GM19035 (cell line): ENCODE data around the gene RALGPS1.
"Not testable (repeated sequence)": the region's sequence is repeated elsewhere in the genome, so short reads cannot be mapped to it uniquely, and the experiment has no call there.

Experiments used
- ATAC-seq: cut with Tn5 transposase; IDR thresholded peaks from one replicate; pipeline ENCODE4 v1.9.1; 2021; ENCODE audit not compliant: unreplicated experiment

RALGPS1 gene

DNA sequence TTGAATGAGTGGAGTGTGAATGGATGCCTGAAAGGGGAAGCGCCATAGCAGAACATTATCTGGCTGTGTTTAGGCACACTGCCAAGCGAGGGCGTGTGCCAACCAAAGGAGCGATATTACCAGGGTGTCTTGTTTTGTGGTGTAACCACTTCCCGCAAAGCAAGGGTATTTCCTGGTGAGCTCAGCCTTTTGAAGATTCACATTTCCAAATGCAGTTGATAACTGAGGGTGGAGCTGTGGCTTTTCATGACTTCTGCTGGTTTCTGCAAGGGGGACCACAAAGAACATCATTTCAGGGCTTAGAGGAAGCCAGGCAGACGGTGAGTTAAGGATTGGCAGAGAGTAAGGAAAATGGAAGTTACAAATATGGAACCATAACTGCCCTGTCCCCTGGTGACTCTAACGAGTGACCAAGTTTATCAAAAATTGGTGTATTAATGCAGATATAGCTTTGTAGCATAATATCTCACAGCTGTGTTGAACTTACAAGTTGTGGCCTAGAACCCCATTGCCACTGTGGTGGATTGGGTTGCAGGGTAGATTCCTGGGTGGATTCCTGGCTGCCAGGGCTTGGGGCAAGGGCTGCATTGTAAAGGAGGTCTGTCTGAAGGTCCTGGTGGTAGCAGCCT is 71.4 kb downstream of the RALGPS1 start:
- ATAC-seq: no peak

DNA sequence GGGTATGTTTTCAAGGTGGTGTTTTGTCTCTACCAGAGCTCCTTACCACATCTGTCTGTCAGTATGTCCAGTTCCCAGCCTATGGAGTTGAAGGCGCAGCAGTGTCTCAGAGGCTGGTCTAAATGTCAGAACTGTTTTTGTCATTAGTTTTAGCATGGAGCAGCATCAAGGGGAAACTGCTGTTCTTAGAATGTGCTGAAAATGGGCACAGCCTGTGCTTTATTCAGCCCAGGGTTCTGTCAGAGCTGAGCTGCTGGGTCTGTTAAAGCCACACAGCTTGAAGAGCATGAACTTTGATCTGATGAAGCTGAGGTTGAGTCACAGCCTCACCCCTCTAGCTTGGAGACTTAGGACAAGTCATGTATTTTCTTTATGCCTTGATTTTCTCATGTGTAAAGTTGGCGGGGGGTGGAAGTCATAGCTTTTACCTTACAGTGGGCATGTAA is 71.9 kb downstream of the RALGPS1 start:
- ATAC-seq: no peak

DNA sequence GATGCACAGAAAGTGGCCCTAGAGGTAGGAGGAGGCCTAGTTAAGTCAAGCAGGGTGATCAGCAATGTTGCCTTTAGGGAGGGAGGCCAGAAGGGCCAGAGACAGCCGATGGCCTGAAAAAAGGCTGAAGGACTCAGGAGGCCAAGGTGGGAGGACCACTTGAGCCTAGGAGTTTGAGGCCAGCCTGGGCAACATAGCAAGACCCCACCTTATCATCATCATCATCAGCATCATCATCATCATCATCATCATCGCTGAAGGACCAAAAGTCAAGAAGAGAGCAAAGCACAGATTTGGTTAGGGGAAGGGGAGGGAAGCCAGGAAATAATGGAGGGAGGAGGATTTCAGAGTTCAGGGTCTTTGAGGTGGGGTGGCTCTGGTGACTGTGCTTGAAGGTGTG is 74.3 kb downstream of the RALGPS1 start:
- no peak for ATAC-seq

DNA sequence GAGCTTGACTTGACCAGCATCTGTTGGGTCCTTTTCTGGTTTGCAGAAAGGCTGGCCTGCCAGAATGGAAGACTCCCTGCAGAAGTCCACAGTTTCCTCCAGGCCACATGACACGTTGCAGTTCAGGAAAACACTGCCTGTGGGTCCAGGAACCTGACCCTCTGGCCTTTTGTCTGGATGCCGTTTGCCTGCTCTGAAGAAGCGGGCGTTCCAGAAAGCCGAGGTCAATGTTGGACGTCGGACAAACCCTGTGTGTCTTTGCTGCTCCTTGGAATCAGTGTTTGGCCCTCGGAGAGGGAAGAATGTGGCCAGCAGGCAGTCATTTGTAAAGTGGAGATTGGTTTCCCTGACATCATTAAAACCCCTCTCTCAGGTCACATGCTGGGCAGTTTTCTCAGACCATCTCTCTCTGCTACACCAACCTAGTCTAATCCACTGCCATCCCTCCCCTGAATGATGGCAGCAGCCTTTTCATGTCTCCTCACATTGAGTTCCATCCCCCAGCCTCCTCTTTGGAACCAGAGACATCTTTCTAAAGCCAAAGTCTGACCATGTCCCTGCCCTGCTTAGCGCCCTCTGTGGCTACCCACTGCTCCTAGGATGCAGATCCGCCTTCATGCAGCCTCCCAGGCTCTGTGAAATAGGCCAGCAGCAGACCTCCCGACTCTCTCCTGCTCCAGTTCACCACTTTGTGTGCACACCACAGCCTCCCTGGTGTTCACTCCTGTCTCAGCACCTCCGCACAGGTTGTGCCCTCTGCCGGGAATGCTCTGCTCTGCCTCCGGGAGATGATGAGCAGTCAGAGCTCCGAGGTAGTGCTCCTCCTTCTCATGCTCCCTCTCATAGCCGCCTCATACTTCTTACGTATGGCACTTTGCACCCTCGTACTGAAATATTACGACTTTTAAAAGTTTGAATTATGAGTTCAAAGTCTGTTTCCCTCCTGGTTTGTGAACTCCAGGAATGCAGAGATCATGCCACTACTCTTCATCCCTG is 75.6 kb downstream of the RALGPS1 start:
- no peak for ATAC-seq

DNA sequence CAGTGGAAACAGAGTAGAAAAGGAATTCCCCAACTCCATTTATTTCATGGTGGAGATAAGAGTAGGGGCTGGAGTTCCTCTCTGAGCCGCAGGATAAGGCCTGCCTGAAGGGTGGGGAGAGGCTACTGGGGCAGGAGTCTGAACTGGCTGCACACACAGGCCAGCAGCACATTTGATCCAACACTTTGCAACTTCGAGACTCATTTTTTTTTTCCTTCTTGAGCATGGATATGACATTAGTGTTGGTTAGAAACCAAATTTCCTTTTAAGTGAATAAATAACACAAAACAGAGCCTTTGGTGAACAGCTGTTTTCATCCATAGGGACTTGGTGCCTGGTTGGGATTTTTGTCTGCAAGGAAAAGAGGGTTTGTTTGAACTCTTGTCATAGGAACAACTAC is 76.6 kb downstream of the RALGPS1 start:
- no peak for ATAC-seq

DNA sequence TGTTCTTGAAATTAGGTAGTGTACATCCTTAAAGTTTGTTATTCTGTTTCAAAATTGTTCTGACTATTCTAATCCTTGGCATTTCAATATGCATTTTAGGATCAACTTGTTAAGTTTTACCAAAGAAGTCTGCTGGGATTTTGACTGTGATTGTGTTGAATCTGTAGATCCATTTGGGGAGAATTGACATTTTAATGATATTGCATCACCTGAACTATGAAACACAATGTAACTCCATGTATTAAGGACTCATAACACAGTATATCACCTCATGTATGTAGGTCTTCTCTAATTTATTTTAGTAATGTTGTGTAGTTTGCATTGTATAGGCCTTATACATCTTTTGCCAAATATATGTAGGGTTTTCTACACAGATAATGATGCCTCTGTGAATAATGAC is 77.8 kb downstream of the RALGPS1 start:
- no peak for ATAC-seq

DNA sequence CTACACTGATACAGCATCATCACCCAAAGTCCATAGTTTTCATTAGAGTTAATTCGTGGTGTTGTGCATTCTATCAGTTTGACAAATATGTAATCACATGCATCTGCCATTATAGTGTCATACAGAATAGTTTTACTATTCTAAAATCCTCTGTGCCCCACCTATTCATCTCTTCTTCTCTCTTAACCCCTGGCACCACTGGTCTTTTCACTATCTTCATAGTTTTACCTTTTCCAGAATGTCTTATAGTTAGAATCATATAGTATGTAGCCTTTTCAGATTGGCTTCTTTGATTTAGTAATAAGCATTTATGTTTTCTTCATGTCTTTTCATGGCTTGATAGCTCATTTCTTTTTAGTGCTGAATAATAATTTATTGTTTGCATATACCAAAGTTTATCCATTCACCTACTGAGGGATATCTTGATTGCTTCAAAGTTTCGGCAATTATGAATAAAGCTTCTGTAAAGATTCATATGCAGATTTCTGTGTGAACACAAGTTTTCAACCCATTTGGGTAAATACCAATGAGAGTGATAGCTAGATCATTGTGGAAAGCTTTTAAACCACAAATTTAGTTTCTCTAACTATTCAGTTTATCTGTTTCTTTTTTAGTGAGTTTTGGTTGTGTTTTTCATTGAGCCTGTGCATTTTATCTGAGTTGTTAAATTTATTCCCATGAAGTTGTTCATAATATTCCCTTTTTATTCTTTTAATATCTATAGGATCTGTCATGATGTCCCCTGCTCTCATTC is 84.9 kb downstream of the RALGPS1 start:
- no peak for ATAC-seq

DNA sequence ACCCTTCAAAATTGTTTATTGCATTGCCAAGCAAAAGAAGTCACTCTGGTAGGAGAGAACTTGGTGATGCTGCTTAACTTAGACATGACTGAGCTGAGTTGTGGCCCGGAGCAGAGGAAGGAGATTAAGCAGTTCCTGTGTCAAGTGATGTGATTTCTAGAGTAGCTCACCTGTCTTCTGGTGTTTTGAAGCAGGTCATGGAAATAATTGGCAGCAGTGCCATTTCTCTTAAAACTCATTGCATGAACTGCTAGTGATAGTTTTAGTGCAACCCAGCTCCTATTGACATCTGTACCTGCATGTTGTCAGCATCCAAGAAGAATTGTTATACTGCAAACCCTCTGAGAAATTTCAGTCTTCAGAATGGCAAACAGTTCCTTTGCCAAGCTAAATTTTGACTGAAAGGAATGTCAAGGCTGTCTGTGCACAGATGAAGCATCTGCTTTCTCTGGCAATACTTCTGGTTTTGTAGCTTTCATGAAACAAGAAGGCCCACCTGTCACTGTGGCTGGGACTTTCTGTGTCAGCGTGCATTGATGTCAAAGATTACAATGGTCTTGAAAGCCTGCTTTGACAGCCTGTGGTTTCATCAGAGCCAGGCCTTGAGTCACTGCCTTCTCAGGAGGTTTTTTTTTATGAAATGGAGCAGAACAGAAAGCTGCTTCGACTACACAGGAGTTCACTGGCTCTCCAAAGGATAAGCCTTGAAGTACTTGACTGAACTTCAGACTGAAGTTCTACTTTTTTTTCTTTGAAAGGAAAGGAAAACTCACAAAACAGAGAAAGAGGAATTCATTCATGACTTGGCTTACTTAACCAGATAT is 90.6 kb downstream of the RALGPS1 start:
- ATAC-seq: peak; percentile 88

DNA sequence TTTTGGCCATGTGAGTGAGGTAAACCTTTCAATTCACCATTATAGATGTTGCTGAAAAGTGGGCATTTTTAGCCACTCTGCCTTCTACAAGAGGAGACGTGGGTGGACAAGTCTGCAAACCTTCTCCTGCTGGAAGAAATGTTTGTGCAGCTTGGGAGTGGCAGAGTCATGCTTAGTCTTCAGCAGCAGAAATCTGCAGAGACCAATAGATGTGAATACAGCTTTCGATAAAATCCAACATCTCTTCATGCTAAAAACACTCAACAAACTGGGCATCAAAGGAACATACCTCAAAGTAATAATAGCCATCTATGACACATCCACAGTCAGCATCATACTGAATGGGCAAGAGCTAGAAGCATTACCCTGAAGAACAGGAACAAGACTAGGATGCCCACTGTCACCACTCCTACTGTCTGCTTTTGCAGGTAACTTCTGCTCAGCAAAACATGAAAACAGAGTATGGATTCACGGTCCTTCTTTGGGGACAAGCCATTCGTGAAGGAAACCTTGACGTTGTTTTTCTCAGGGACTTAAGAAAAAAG is 91.3 kb downstream of the RALGPS1 start:
- ATAC-seq: no peak

DNA sequence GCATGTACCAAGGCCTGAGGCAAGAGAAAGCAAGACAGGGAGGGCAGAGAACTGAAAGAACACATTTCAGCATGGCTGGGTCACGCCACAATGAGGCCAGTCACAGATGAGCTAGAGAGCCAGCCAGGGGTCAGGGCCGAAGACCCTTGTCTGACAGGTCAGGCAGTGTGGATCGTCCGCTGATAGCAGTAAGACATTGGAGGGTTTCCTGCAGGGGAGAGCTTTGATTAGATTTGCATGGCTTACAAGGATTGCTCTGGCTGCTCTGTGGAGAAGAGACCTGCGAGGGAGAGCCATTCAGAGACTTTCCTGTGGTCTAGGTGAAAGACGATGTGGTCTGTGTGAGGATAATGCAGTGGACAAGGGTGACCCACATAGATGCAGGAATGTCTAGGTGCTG is 93.1 kb downstream of the RALGPS1 start:
- no peak for ATAC-seq

DNA sequence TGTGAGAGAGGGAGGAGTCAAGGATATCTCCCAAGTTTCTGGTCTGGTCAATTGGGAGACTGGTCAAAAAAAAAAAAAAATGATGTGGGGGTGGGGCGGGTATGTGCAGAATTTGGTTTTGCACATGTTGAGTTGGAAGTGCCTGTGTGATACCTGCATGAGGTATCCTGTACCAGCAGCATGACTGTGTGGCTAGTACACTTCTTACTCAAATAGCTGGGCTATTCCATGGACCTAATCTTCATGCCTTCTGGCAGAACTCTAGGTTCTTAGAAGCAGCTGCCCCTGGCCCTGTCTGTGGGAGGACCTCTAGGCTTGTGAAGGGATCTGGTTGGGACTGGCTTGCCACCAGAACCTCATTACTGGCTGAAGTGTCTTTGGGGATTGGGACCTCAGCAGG is 93.5 kb downstream of the RALGPS1 start:
- no peak for ATAC-seq

DNA sequence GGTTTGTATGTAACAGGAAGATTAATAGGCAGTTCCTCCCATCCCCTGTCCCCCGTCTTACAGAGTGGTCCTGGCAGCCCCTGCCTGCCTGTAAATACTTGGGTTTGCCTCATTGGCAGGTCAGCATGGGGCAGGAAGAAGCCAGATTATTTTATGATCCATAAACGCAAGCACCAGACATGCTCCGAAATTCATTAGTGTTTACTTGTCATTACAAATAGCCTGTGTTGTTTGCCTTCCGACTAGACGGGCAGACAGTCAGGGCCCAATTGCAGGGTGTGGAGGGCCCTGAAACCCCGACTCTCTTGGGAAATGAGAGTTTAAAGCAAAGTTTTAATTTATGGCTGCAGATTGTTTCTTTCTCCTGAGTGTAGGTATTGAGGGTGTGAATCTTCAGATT is 97.2 kb downstream of the RALGPS1 start:
- no peak for ATAC-seq

DNA sequence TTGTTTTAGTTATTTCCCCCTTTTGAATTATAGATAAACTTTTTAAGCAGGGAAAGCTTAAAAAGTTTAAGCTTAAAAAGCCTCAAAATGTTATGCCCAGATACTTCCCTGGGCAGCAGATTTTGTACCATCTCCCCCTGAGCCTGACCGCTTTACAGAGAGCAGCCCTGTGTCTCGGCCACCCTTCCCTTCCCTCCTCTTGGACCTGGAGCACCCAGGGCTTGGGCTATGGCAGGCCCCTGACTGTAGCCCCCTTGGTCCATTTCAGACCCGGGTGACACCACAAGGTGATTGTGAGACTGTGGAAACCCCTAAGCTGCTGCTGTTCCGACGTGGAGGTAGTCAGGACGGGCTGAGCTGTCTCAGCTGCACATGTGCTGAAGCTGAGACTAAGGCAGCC is 97.7 kb downstream of the RALGPS1 start:
- ATAC-seq: no peak

DNA sequence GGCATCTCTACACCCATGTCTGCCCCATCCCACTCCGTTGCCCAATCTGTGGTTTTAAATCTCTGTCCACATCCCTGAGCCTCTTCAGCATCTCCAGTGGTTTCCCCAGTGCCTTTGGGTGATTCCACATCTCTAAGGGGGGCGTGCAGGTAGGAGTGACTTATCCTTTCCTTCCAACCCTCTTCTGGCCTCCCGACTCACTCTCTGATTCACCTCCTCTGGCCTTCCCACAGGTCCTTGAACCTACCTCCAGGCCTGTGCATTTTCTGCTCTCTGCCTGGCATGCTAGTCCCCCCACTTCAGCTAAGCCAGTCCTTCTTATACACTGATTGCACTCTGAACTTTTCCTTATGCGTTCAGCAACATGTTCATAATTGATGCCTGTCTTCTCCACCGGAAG is 99.0 kb downstream of the RALGPS1 start:
- ATAC-seq: no peak

DNA sequence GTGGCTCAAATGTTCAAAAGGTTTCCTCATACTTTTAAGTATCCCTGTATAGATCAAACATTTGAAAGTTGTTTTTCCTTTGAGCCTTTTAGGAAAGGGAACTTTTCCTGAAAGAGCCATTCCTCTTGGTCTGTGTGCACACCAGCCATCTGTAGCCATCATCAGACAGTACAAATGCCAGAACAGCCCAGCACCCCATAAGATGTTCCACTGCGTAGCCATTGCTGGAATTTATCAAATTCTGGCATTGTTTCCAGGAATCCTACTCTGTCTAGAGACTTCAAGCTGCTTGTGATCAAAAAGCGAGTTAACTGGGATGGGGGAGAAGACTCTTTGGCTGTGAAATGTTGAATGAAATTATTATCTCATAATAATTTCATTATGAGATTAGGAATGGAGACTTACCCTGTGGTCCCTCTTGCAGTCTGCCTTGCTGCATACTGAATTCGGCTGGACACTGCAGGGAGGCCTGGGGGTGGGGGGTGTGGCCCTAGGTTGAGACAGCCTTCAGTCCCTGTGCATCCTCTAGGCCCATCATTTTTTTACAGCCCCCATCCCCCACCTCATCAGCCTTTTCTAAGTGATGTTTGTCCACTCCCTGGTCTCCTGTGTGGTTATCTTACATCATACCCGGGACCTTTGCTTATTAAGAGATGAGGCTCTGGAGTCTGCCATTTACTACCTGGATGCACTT is 99.8 kb downstream of the RALGPS1 start:
- ATAC-seq: no peak

DNA sequence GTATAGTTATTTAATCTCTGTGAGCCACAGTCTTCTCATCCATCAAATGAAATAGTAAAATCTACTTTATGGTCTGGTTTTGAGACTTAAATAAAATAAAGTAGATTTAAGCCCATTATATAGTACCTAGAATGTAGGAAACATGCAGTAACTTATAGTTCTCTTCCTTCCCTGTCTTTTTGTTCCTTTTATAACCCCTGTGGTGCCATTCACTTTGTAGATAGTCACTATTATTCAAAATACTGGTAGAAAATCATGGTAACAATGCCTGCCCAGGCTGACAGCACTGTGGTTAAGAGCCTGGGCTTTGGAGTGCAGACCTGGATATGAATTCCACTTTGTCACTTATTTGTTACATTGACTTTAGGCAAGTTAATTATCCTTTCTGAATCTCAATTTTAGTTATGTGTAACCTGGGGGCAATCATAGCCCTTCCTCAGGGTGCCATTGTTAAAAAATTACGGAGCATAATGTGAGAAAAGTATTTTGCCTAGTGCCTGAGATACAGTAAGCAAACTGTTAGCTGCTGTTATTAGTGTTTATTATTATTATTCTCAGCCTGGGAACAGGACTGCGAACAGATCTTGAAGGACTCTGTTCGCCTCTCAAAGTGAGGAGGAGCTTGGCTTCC is 100.4 kb downstream of the RALGPS1 start:
- no peak for ATAC-seq

DNA sequence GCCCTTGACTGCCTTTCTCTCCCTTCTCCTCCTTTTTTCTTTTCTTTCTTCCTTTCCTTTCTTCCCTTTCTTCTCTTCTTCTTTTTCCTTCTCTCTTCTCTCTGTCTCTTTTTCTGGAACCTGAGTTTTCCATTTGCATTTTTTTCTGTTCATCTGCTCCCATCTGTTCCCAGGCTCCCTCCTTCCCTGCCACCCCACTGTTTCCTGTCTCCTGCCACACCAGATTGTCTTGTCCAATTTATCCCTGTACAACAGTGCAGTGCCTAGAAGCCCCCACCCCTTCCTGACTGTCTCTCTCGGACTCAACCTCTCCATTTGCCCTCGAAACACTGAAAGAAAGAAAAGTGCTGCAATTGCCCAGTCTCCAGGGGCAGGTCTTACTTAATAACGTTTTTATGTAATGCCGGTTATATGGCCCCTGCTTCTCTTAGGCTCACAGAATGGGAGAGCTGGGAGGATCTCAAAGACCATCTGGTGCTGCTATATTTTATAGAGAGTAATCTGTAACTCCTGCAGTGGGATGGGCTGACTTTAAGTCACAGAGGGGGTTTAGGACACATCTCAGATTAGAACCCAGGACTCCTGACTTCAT is 101.4 kb downstream of the RALGPS1 start:
- no peak for ATAC-seq

DNA sequence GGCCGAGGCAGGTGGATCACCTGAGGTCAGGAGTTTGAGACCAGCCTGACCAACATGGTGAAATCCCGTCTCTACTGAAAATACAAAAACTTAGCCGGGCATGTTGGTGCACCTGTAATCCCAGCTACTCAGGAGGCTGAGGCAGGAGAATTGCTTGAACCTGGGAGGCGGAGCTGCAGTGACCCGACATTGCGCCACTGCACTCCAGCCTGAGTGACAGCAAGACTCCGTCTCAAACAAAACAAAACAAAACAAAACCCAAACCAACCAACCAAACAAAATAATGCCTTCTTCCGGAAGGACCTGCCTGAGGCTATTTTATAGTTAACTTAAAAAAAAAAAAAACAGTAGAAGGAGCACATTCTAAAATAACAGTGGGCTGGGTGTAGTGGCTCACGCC is 103.4 kb downstream of the RALGPS1 start:
- ATAC-seq: not testable (repeated sequence)

DNA sequence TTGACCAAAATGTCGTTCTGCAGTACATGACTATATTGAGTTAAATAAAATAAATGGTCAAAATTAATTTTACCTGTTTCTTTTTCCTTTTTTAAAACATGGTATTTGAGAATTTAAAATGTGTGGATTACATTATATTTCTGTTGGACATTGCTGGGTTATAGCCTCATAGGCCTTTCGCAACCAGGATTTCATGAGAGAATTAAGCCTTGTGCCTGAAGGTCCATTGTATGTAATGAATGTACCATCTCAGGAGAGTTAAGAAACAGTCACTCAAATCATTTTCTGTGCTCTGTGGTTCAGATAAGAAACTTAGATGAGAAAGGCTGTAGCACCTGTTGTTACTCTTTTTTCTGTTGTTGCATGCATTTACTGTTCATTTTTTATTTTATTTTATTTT is 104.4 kb downstream of the RALGPS1 start:
- no peak for ATAC-seq
